GM19324 (cell line): ENCODE data around the gene SP4.

Experiments
- ATAC-seq: cut with Tn5 transposase; IDR thresholded peaks from one replicate; pipeline ENCODE4 v1.9.1; 2021; ENCODE audit warnings: mild to moderate bottlenecking, moderate library complexity; ENCODE audit not compliant: unreplicated experiment, low FRiP score

SP4 gene

DNA sequence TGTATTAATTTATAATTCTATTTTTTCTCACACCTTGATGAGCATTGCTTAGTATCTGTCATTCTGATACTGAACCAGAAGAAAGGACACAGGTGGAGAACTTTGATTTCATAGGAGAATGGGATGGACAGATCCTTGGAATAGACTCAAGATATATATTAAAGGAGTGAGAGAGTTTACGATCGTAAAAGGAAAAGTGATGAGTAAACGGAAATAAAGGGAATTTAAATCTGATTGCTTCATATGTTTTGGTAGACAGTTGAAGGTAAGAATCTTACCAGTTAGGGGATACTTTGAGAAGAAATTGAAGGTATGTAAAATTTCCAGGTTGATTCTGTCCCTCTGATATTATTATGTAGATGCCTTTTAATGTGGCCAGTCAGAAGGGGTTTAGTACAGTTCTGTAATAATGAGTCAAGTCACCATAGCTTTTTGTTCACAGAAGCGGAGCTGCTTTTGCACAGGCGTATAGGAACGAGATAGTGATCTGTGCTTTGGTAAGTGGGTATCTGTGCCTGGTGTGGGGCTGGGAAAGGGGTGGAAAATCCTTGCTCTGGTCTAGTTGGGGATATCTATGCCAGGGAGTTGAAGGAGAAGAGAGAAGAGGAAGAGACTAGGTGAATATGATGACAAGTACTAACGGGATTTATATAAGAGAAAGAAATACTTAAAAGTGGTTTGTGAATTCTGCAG is 15.4 kb downstream of the SP4 start:
- ATAC-seq: no peak

DNA sequence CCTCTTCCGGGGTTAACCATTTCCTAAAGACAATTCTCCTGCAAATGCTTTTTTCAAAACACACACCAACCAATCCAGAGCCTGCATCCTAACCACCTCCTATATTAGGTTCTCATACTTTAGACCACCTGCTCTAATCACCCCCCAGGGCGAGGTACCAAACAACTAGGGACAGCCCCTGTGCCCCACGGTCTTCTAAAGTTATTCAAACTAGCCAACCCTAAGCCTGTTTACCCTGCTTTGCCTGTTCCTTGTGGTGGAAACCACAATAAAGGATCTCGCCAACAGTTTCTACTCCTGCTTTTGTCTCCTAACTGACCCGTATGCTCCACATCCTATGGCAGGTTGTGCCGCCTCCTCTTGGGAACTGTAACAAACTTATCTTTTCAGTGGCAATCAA is 21.1 kb downstream of the SP4 start:
- ATAC-seq: no peak

DNA sequence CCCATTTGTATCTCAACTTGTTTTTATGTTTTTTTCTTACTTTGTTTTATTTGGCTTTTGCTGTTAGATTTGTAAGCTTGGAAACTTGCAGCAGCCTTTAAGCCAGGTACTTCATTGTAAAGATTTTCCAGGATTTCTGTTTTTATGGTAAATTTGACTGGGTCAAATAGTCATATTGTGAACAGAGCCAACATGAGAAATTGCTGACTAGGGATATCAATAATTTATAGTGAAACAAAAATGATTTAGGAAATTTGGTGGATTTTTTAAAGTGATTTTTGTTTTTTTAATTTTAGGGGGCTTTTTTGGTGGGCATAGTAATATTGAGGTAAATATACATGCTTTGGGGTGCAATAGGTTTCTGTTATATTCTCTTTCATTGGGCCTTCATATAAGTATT is 22.2 kb downstream of the SP4 start:
- ATAC-seq: no peak

DNA sequence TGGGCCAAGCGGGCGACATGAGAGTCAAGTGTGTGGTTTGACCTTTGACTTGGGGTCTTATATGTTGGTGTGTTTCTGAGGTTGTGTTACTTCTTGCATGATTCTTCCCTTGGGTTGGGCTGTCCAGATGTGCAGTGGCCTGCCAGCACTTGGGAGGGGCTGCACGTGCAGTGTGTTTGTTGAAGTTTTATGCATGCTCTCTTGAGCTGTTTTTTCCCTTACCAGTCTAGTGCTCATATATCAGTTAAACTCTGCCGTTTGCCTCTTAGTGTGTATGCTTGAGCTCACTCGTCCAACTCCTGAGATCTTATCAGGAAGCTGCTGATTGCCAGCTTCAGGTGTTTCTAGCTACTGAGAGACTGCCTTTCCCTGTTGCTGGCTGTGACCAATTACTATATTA is 23.1 kb downstream of the SP4 start:
- no peak for ATAC-seq

DNA sequence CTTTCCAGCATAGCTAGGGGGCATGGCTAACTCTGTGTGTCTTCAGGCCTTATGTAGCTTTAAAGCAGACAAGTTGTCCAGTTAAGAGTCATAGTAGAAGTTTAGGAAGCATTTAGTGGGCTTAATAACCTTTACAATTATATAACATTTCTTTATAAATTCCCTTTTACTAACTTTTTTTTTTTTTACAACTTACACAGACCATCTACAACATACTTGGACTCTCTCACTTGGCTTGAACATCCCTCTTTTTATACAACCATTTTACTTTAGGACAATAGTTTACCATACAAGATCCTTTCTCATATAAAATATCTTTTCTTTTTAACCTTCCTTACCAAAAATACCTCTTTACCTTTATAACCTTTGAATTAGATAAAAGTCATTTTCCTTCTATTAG is 26.3 kb downstream of the SP4 start:
- ATAC-seq: no peak

DNA sequence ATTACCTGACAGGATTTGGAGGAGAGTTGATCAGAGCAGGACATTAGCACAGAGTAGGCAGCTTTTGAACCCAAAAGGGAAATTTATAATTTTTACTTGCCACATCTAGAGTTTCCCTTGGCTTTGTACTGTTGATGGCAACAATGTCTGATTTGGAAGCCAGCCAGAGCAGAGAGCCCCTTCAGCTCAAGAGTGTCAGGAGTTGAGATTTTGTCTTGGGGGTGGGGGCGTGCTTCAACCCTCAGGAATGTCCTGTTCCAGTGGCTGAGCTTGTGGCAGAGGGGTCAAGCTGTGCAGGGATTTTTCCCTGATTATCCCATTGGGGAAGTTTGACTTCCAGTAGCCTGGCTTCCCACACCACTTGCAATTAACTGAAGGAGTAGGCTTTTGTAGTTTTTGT is 27.0 kb downstream of the SP4 start:
- no peak for ATAC-seq

DNA sequence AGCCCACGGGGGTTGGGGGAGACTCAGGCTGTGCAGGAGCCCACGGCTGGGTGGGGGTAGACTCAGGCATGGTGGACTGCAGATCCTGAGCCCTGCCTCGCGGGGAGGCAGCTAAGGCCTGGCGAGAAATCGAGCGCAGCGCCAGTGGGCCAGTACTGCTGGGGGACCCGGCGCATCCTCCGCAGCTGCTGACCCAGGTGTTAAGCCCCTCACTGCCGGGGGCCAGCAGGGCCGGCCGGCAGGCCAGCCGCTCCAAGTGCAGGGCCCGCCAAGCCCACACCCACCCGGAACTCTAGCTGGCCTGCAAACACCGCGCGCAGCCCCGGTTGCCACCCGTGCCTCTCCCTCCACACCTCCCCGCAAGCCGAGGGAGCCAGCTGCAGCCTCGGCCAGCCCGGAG is 33.4 kb downstream of the SP4 start:
- no peak for ATAC-seq

DNA sequence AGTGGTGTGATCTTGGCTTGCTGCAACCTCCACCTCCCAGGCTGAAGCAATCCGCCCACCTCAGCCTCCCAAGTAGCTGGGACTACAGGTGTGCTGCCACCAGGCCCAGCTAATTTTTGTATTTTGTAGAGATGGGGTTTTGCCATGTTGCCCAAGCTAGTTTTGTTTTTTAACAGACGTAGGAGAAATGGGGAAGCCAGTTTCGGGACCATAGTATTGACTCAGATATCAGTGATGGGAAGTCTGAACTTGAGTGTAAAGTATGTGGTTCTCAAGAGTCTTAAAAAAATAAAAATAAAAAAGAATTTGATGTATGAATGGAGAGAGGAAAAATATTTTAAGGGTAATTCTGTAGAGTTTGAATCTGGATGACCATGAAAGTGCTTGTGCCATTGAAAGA is 34.2 kb downstream of the SP4 start:
- no peak for ATAC-seq

DNA sequence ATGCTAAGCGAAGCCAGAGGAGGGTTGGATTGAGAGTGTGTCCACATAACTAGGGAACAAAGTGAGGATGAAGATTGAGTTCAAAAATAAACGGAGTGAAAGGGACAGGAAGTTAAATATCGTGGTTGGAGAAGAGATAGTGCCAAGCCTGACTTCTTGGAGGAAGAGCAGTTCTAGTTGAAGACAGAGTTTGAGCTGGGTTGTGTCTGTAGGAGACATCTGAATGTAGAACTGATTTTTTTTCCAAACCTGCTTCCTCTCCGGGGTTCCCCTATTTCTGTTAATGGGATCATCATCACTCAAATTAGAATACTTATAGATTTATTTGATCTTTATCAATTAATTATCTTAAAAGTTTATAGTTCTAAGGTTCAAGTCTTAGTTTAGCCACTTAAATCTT is 35.6 kb downstream of the SP4 start:
- no peak for ATAC-seq

DNA sequence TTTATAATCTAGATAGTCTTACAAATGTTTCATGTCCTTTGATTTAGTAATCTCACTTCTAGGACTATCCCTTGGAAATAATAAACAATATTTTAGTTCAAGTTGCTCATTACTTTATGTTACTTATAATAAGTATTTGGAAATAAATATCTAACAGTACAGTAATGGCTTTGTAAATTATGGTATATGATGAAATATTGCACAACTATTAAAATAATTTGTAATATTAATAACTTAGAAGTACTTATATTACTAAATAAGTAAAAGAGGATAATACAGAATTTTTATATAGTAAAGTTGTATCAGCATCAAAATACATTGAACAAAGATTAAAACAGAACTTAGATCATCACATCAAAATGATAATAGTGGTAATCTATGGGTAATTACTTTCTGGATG is 41.1 kb downstream of the SP4 start:
- no peak for ATAC-seq

DNA sequence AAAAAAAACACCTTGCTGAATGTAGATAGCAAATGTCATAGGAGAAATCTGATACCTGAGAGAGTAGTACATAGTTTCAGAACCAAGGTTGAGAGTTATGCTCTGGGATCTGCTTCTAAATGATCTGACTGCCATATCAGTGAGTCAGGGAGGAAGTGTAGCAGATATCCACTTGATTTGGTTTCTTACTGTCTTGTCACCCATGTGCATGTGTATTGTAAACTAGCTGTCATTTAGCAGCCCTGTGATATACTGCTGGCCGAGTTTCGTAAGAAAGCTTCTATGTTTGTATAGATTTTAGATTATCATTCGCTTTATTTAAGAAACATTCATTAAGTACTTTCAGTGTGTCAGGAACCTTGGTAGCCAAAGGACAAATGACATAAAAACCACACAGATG is 42.0 kb downstream of the SP4 start:
- no peak for ATAC-seq

DNA sequence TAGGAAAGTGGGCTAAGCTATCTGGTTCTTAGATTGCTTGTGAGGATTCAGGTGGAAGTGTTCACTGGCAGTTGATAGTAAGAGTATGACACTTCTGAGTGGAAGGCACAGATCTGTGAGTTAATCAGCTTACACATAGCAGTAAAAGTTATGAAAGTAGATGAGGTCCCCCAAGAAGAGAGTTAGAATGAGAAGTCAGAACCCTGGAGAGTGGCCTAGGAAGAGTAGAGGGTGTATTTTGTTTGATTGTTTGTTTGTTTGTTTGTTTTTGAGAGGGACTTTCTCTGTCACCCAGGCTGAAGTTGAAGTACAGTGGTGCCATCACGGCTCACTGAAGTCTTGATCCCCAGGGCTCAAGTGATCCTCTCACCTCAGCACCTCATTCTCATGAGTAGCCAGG is 44.1 kb downstream of the SP4 start:
- no peak for ATAC-seq

DNA sequence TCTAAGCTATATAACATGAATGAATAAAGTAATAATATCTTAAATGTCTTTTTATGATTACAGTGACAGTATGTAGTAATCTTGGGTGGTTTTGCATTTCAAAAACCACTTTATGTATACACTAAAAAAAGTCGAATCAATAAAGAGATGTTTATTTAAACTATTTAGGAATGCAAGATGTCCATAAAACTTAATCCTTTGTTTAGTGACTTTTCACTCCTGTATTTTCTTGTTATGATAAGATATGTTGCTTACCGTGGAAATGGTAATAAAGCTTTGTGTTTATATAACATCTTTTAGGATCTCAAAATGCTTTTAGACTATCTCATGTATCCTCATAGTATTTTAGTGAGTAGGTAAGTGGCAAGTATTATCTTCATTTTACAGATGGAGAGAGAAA is 48.5 kb downstream of the SP4 start:
- ATAC-seq: no peak

DNA sequence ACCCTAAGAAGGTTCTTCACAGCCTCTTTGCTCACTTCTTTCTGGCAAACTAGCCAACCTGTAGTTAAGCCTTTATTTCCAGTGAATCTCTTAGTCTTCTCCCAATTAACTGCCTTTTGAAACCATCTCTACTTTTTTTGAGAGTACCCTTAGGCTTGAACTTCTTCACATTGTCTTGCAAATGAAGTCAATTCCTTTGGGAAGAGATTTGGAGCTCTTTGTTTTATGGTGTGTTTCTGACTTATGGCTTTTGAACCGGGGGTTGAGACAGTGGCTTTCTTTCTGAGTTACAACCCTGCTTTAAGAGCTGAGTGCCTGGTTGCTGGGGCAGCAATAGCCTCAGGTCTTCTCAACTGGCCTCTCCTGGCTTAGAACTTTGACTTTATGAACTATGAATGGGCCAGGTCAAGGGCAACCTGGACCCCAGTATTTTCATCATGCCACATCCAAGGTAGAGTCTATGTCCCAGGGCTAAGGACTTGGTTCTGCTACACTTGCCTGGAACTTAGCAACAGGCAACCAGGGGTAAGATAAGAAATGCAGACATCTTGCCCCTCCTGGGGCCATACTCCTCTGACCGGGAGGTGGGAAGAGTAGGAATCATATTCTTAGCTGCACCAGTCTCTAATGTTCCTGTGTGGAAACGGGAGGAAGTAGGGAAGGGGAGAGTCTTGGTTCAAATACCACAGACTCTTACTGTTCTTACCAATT is 53.0 kb downstream of the SP4 start:
- ATAC-seq: no peak

DNA sequence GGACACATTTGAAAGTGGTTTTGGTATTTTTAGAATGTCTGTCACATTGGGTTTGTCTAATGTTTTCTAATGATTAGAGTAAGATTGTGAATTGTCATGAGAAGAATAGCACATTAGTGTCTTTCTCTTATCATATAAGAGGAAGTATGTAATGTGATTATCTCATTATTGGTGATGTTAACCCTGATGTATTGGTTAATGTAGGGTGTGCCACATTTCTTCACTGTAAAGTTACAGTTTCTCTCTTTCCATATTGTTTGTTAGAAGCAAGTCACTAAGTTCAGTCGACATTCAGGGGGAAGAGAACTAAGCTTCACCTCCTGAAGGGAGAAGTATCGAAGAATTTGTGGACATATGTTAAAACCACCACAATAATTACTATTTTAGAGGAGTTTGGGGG is 58.6 kb downstream of the SP4 start:
- no peak for ATAC-seq

DNA sequence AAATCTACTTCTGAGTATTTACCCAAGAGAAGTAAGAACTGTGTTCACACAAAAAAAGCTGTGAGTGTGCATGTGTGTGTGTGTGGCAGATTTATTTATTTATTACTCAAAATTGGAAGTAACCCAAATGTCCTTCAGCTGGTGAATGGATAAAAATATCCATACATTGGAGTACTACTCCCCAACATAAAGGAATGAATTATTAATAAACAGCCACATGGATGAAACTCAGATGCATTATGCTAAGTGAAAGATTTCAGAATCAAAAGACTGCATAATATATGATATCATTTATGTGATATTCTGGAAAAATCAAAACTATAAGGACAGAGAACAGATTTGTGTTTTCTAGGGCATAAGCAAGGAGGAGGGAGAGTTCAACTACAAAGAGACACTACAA is 67.8 kb downstream of the SP4 start:
- no peak for ATAC-seq

DNA sequence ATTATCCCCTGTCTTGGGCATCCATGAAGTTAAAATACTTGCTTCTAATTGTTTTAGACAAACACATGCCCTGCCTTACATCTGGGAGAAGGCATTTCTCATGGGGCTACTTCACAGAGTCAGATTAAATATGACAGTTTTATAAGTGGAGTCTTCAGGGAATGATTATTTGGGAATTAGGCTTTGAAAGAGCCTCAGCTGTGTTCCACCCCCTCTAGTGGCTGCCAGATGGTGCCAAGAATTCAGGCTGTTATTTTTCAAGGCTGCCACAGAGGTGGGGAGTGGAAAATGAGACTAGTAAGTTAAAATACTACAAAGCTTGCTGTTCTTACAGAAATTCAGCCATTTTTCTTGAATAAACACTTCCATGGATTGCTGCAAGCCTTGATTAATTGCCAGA is 69.2 kb downstream of the SP4 start:
- no peak for ATAC-seq

DNA sequence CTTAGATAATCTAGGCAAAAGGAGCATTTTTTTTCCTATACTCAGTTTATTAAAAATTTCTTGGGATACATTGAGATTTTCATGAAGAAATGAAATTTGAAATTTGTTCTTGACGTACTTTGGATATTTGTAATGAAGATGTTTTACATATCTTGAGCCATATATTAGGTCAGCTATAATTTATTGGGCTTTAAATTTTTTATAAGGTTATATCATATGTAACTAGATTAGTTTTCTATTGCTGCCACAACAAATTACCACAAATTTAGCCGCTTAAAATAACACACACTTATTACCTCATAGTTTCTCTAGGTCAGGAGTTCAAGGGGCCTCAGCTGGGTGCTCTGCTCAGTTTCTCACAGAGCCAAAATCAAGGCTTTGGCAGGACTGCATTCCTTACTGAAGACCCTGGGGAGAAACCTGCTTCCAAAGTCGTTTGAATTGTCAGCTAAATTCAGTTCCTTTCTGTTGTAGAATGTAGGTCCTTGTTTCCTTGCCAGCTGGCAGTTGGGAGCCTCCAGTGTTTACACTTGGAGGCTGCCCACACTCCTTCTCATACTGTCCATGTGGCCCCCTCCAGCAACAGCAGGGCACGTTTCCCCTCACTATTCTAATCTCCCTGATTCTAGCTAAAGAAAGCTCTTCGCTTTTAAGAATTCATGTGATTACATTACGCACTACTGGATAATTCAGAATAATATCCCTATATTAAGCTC is 72.4 kb downstream of the SP4 start:
- no peak for ATAC-seq

DNA sequence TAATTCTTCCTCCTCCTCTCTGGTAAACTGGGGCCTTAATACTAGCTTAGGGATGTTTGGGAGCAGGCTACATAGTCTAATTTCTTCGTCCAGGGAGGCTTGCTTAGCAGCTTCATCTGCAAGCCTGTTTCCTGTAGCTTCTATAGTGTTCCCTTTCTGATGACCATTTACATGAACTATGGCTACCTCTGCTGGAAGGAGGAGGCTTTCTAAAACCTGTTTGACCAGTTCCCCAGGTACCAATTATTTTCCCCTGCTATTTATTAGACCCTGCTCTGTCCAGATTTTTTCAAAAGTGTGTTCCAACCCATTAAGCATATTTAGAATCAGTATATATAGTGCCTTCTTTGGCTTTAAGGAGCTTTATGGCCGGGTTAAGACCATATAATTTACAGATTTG is 76.1 kb downstream of the SP4 start:
- no peak for ATAC-seq

DNA sequence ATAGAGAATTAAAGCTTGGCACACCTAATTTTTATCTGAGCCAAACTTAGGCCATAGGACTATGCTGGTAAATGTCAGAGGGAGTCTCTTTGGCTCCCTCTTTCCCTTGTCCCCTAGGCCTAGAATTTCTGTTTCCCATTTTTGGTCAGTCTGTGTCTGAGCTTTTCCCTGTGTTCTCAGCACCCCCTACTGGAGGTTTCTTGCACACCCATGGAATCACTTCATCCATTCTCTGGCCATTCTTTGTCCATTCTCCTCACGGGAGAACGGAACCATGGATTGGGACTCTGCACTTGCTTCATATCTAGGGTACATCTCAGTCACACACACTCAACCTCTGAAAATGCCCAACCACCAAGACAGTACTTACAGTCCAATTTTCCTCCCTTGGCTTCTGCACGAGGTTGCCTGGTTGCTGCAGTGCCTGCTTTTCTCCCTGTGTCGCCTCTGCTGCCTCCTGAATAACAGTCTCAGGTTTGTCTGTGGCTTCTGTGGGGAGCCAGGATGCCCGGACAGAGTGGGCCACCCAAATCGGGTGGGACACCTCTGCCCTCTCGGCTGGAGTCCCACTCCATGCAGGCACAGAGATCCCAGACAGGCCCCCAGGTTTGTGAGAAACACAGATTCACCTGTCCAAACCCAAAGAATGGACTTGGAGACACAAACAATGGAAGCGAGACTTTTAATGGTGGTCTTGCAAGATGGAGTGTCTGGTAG is 79.9 kb downstream of the SP4 start:
- ATAC-seq: no peak

DNA sequence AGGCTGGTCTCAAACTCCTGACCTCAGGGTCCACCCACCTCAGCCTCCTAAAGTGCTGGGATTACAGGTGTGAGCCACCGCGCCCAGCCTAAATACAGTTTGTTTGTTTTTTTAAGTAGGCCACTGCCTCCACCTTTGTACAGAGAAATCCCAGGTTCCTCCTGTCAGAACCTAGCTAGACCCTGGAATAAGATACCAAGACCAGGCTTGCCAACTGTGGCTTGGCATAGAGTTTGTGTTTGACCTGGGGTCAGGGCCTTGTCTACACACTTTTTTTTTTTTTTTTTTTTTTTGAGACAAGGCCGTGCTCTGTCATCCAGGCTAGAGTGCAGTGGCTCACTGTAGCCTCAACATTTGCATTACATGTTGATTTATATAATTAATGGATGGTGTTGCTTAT is 80.7 kb downstream of the SP4 start:
- no peak for ATAC-seq
